Parathyroid adenoma (tissue), 2 donors: ENCODE measurements around the gene TRMT44.

Experiments
- H2AFZ ChIP-seq: fragments of 300-600 bp; sonication (generic); one replicate; pipeline ENCODE4 v1.7.0; 2017; ENCODE audit warnings: antibody characterized with exemption, mild to moderate bottlenecking
- H3K27ac ChIP-seq: fragments of 300-600 bp; sonication (generic); one replicate; pipeline ENCODE4 v1.7.0; 2017
- H3K27me3 ChIP-seq: fragments of 300-600 bp; sonication (generic); one replicate; pipeline ENCODE4 v1.7.0; 2017; ENCODE audit warnings: low read length; ENCODE audit not compliant: control insufficient read depth, insufficient read depth
- H3K36me3 ChIP-seq: fragments of 300-600 bp; sonication (generic); one replicate; pipeline ENCODE4 v1.7.0; 2017; ENCODE audit warnings: low read length; ENCODE audit not compliant: control insufficient read depth, insufficient read depth
- H3K4me1 ChIP-seq: fragments of 300-600 bp; sonication (generic); one replicate; pipeline ENCODE4 v1.7.0; 2017; ENCODE audit warnings: control low read depth
- H3K4me2 ChIP-seq: fragments of 300-600 bp; sonication (generic); one replicate; pipeline ENCODE4 v1.7.0; 2017; ENCODE audit warnings: low read length
- H3K4me3 ChIP-seq: fragments of 300-600 bp; sonication (generic); one replicate; pipeline ENCODE4 v1.7.0; 2017; ENCODE audit warnings: low read depth, low read length
- H3K79me2 ChIP-seq: fragments of 300-600 bp; sonication (generic); one replicate; pipeline ENCODE4 v1.7.0; 2017; ENCODE audit warnings: control low read depth
- H3K9ac ChIP-seq: fragments of 300-600 bp; sonication (generic); one replicate; pipeline ENCODE4 v1.7.0; 2017; ENCODE audit warnings: mild to moderate bottlenecking
- H3K9me3 ChIP-seq: fragments of 300-600 bp; sonication (generic); one replicate; pipeline ENCODE4 v1.7.0; 2017; ENCODE audit warnings: low read length; ENCODE audit not compliant: control insufficient read depth
- TF ChIP-seq, protein P1 (sequence below): fragments of 300-600 bp; sonication (generic); IDR thresholded peaks from one replicate; pipeline ENCODE4 v1.7.0; 2017; ENCODE audit warnings: antibody characterized with exemption, mild to moderate bottlenecking
- donor health status: primary hyperparathyroidism.

The TRMT44 gene

DNA sequence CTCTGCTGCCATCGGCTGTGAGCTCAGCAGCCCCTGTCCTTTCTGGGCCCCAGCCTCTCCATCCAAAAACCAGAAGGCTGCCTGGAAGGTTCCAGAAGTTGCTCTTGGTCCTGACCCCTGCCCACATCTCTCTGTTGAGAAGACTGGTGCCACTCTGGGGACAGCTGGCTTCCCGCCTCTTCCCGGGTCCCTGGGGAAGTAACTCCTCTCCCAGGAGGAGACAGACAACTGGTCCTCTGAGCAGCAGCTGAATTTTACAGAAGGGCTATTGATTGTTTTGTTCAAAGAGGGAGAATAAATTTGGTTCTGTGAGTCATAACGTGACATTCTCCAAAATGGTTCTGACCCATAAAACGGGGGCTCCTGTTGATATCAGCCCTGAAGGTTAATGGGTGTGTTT is 61.2 kb downstream of the TRMT44 start:
- no peak overlapping the region for H3K4me3 ChIP-seq
- H3K4me1 ChIP-seq: no peaks in the 10 kb centered on the region
- H2AFZ ChIP-seq: no peak overlapping the region
- H3K27me3 ChIP-seq: no peaks in the 10 kb centered on the region
- H3K79me2 ChIP-seq: no peaks in the 10 kb centered on the region
- H3K4me2 ChIP-seq: no peak overlapping the region
- H3K36me3 ChIP-seq: no peaks in the 10 kb centered on the region
- TF ChIP-seq, protein P1, sequence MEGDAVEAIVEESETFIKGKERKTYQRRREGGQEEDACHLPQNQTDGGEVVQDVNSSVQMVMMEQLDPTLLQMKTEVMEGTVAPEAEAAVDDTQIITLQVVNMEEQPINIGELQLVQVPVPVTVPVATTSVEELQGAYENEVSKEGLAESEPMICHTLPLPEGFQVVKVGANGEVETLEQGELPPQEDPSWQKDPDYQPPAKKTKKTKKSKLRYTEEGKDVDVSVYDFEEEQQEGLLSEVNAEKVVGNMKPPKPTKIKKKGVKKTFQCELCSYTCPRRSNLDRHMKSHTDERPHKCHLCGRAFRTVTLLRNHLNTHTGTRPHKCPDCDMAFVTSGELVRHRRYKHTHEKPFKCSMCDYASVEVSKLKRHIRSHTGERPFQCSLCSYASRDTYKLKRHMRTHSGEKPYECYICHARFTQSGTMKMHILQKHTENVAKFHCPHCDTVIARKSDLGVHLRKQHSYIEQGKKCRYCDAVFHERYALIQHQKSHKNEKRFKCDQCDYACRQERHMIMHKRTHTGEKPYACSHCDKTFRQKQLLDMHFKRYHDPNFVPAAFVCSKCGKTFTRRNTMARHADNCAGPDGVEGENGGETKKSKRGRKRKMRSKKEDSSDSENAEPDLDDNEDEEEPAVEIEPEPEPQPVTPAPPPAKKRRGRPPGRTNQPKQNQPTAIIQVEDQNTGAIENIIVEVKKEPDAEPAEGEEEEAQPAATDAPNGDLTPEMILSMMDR: no peak
- H3K9ac ChIP-seq: no peak overlapping the region
- H3K9me3 ChIP-seq: no peaks in the 10 kb centered on the region
- no peak overlapping the region for H3K27ac ChIP-seq

DNA sequence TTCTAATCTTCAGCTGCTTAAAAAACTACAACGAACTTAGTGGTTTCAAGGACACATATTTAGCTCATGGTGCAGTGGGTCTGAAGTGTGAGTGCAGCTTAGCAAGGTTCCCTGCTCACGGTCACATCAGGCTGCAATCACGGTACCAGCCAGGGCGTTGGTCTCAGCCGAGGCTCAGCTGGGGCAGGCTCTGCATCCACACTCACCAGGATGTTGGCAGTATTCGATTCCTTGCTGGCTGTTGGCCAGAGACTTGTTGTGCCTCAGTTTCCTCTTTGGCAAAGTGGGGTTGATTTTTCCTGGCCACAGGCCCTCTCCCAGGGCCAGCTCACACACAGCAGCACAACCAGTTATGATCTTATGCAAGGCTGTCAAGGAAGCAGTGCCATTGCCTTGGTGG is 61.8 kb downstream of the TRMT44 start:
- Histone ChIP-seq H3K4me3 (no peak overlapping the region), H3K27ac (no peak overlapping the region), H3K27me3 (no peaks in the 10 kb centered on the region), H3K79me2 (no peaks in the 10 kb centered on the region), H3K9ac (no peak overlapping the region), H3K9me3 (no peaks in the 10 kb centered on the region), H2AFZ (no peak overlapping the region), H3K4me2 (no peak overlapping the region), H3K36me3 (no peaks in the 10 kb centered on the region), H3K4me1 (no peaks in the 10 kb centered on the region)
- TF ChIP-seq, protein P1: no peak

DNA sequence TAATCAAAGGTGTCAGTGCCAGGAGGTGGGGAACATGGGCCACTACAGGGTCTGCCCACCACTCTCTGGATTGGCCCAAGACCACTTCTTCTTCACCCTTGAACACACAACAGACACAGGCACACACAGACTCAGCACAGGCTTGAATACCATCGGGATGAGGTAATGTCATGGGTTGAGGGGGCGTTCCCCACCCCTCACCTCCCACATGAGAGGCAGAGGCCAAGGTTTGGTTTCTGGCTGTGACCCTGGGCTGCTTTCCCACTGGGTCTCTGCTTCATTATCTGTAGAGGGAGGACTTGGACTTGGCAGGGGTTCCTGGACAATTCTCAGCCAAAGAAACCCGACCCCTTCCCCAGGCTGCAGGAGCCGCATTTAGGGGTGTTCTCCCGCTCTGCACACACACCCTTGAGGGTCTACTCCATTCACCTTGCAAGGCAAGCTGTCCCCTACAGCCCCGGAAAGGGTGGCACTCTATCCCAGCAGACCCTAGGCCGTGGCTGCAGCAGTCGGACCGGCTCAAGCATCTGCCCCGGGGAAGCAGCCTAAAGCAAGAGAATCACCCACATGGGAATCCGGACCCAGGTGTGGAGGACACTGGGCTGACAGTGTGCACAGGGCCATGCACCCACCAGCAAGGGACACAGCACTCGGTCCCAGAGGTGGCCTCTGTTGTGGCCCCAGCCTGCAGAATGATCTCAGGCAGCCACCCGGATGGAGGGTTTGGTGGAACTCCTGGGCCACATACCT is 62.4 kb downstream of the TRMT44 start:
- Histone ChIP-seq H3K4me3 (no peak overlapping the region), H3K9ac (no peak overlapping the region), H3K9me3 (no peaks in the 10 kb centered on the region), H3K4me2 (no peak overlapping the region), H3K27ac (no peak overlapping the region), H2AFZ (no peak overlapping the region), H3K36me3 (no peaks in the 10 kb centered on the region), H3K79me2 (no peaks in the 10 kb centered on the region), H3K27me3 (no peaks in the 10 kb centered on the region), H3K4me1 (no peaks in the 10 kb centered on the region)
- TF ChIP-seq, protein P1: no peak

DNA sequence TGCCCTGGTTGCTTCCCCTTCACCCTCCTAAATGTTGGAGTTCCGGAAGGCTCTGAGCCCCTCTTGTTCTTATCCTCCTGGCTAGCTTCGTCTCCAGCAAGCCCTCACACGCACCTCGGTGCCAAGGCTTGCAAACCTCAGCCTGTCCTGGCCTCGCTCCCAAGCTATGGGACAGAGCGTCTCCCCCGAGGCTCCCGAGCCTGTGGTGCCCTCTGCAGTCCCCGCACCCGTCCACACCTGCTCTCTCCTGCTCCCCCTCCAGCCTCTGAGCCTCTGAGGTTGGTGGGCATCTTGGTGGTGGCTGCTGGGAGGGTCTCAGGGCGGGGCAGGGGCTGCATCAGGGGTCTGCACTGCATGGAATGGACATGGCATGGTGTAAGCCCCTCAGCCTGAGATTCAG is 63.2 kb downstream of the TRMT44 start:
- H2AFZ ChIP-seq: no peak overlapping the region
- H3K36me3 ChIP-seq: no peaks in the 10 kb centered on the region
- no peaks in the 10 kb centered on the region for H3K4me1 ChIP-seq
- H3K27ac ChIP-seq: no peak overlapping the region
- H3K4me3 ChIP-seq: no peak overlapping the region
- H3K4me2 ChIP-seq: no peak overlapping the region
- no peaks in the 10 kb centered on the region for H3K79me2 ChIP-seq
- H3K27me3 ChIP-seq: no peaks in the 10 kb centered on the region
- TF ChIP-seq, protein P1: no peak
- H3K9ac ChIP-seq: no peak overlapping the region
- no peaks in the 10 kb centered on the region for H3K9me3 ChIP-seq
